Panc1 (cell line): ENCODE results near the gene RAB8A. TPM values are rescaled to one million over a fixed set of nuclear protein-coding genes. Genes with fewer than 3 reads are reported as not detected.

Experiments
- ATAC-seq: fragments of 200-7000 bp; cut with Tn5 transposase; 2 replicates; pipeline ENCODE4 v1.9.1; 2020; ENCODE audit warnings: mild to moderate bottlenecking, moderate library complexity
- BruUV-seq: library from RNA; stranded (reverse); fragments of 400-500 nt; replicated peaks from 2 replicates; lab custom pipeline; 2021; lab: Mats Ljungman, UMichigan
- CTCF ChIA-PET: fragments of 300-600 bp; sonication (Branson Sonifier 250); formaldehyde crosslinking; loops from one replicate; lab custom pipeline; 2022; ENCODE audit warnings: antibody characterized with exemption; lab: Charles Lee
- POLR2A ChIA-PET: fragments of 300-600 bp; sonication (Branson Sonifier 250); formaldehyde crosslinking; loops from one replicate; lab custom pipeline; 2022; ENCODE audit warnings: antibody characterized with exemption; lab: Charles Lee
- DNase-seq: peaks from one replicate; pipeline ENCODE4 v3.0.0-alpha.2; 2010; ENCODE audit warnings: low read depth, low spot score
- H3K27ac ChIP-seq: 2 replicates; pipeline ENCODE4 v1.5.1; 2011; ENCODE audit warnings: mild to moderate bottlenecking, low read length, inconsistent platforms
- H3K27me3 ChIP-seq: fragments of 200-500 bp; sonication (Bioruptor generic); 2 replicates; pipeline ENCODE4 v1.6.0; 2014; ENCODE audit warnings: low read length, inconsistent platforms; ENCODE audit not compliant: control insufficient read depth, insufficient read depth
- H3K36me3 ChIP-seq: fragments of 200-500 bp; sonication (Bioruptor generic); 2 replicates; pipeline ENCODE4 v1.5.1; 2014; ENCODE audit warnings: inconsistent platforms, mild to moderate bottlenecking, low read length, moderate library complexity; ENCODE audit not compliant: control insufficient read depth, insufficient read depth
- H3K4me1 ChIP-seq: 2 replicates; pipeline ENCODE4 v1.5.1; 2011; ENCODE audit warnings: inconsistent platforms, mild to moderate bottlenecking, low read length, moderate library complexity; ENCODE audit not compliant: control insufficient read depth, insufficient read depth
- H3K4me3 ChIP-seq, 2 experiments: 2 replicates each; pipeline ENCODE4 v1.5.1; 2011 to 2012; ENCODE audit warnings: low read depth in 2 of 2, low read length in 2 of 2, mild to moderate bottlenecking in 2 of 2, inconsistent platforms in 1 of 2, moderate library complexity in 1 of 2
- H3K9me3 ChIP-seq: fragments of 200-500 bp; sonication (Bioruptor generic); 2 replicates; pipeline ENCODE4 v1.5.1; 2014; ENCODE audit warnings: low read depth, mild to moderate bottlenecking, inconsistent platforms, low read length, moderate library complexity; ENCODE audit not compliant: control insufficient read depth, insufficient read depth
- CTCF ChIP-seq: fragments of 450-650 bp; IDR thresholded peaks from 2 replicates; pipeline ENCODE4 v1.5.1; 2017; ENCODE audit warnings: mild to moderate bottlenecking
- POLR2AphosphoS5 ChIP-seq: IDR thresholded peaks from 2 replicates; pipeline ENCODE4 v1.6.1; 2012; ENCODE audit warnings: mild to moderate bottlenecking, low read depth, low read length, moderate library complexity
- REST ChIP-seq, 2 experiments: IDR thresholded peaks; 2 replicates each; pipeline ENCODE4 v1.6.1; 2011 to 2012; ENCODE audit warnings: low read depth in 2 of 2, control low read depth in 1 of 2, low read length in 1 of 2, mild to moderate bottlenecking in 1 of 2, moderate library complexity in 1 of 2; ENCODE audit not compliant: insufficient read depth in 1 of 2
- SIN3A ChIP-seq: IDR thresholded peaks from 2 replicates; pipeline ENCODE4 v1.6.1; 2012; ENCODE audit warnings: low read depth, mild to moderate bottlenecking, low read length, moderate library complexity, borderline replicate concordance; ENCODE audit not compliant: insufficient read depth
- TCF7L2 ChIP-seq: IDR thresholded peaks from 2 replicates; pipeline ENCODE4 v1.6.1; 2011; ENCODE audit warnings: mild to moderate bottlenecking, low read depth, low read length, inconsistent platforms
- in situ Hi-C: cut with HindIII; loops from 2 replicates; pipeline ENCODE4 v1.10.0; 2016; ENCODE audit warnings: low sequenced_read_pairs, low pct_unique_long_range_greater_than_20kb
- intact Hi-C: fragments of 100-400 bp; cut with micrococcal nuclease; formaldehyde crosslinking; loops from one replicate; pipeline ENCODE4 v1.10.0; 2022; ENCODE audit not compliant: unreplicated experiment
- total RNA-seq: library from RNA; stranded (reverse); gene quantifications from one replicate; pipeline ENCODE4 v1.2.1, GENCODE V29; 2021; ENCODE audit not compliant: unreplicated experiment

RAB8A gene
- total RNA-seq, 1 experiment from 2014 or later, result 75.8 TPM

- Histone ChIP-seq H3K27ac (no peak overlapping the region), H3K4me1 (no peaks in the 10 kb centered on the region), H3K9me3 (no peaks in the 10 kb centered on the region), H3K36me3 (peaks cover 2% of the 10 kb centered on the region; the same call in 1 of the 2 replicates), H3K4me3 (no peak overlapping the region), H3K27me3 (no peaks in the 10 kb centered on the region)
- POLR2A ChIA-PET, result no interaction called here
- intact Hi-C loops (no loop called here), in situ Hi-C loops (no loop called here)
- DNase-seq (no peak), ATAC-seq (no peak)
- TF ChIP-seq CTCF (no peak), POLR2AphosphoS5 (no peak), TCF7L2 (no peak), REST (IDR thresholded peaks at IDR 0.05; ENCODE audit: insufficient read depth in 1 of 2, low read depth in 2 of 2, low read length in 1 of 2) (no peak), SIN3A (no peak)
- no TSS peak for BruUV-seq
- CTCF ChIA-PET, result interaction anchor here (0.6 kb wide), 1 partner anchor 46 kb away, joined by 3 read pairs; no protein-coding TSS in a partner anchor
Measured at GRCh38 chr19:16087940-16088339, 23.7 kb upstream of the RAB8A start.

GRCh38 chr19:16088351-16089009 lies 23.2 kb upstream of the RAB8A start:
- no peak for ATAC-seq
- ChIA-PET POLR2A (no interaction called here), CTCF (interaction anchor here (0.6 kb wide), 2 partner anchors 47 to 72 kb away, joined by 3 read pairs; no protein-coding TSS in a partner anchor)
- no TSS peak for BruUV-seq
- TF ChIP-seq POLR2AphosphoS5 (no peak), CTCF (no peak), TCF7L2 (no peak), REST (IDR thresholded peaks at IDR 0.05; ENCODE audit: insufficient read depth in 1 of 2, low read depth in 2 of 2, low read length in 1 of 2) (no peak)
- H3K9me3 ChIP-seq, result no peaks in the 10 kb centered on the region
- H3K36me3 ChIP-seq, result peaks cover 2% of the 10 kb centered on the region; the same call in 1 of the 2 replicates
- no peak overlapping the region for H3K4me3 ChIP-seq
- intact Hi-C loops, result no loop called here
- DNase-seq, result no peak
- no peaks in the 10 kb centered on the region for H3K4me1 ChIP-seq
- H3K27ac ChIP-seq, result no peak overlapping the region
- H3K27me3 ChIP-seq, result no peaks in the 10 kb centered on the region
- in situ Hi-C loops, result no loop called here
